Stimulated activated effector memory CD8-positive, alpha-beta T cell treated with anti-CD3 and anti-CD28 coated beads, Interleukin-12 subunit alpha, Interleukin-12 subunit beta, amount 100 ng/mL, for 72 hours (primary cell): ENCODE measurements around the gene DCN.

Experiments
- ATAC-seq: fragments of 150-1000 bp; cut with Tn5 transposase; 2 replicates; pipeline ENCODE4 v1.10.0; 2021
- DNase-seq, 2 donors: peaks; one replicate each; pipeline ENCODE4 v3.0.0; 2021 to 2022; ENCODE audit warnings: low spot score in 2 of 2
- H3K27ac Mint-ChIP-seq: one replicate; pipeline ENCODE4 v1.8.0; 2022; ENCODE audit warnings: mild to moderate bottlenecking, mixed read lengths
- H3K36me3 Mint-ChIP-seq: one replicate; pipeline ENCODE4 v1.8.0; 2022; ENCODE audit warnings: mild to moderate bottlenecking, mixed read lengths
- H3K4me1 Mint-ChIP-seq: one replicate; pipeline ENCODE4 v1.8.0; 2022; ENCODE audit warnings: mixed read lengths
- H3K4me3 Mint-ChIP-seq: one replicate; pipeline ENCODE4 v1.8.0; 2022; ENCODE audit warnings: mild to moderate bottlenecking, mixed read lengths
- H3K9me3 Mint-ChIP-seq: one replicate; pipeline ENCODE4 v1.8.0; 2022; ENCODE audit warnings: mixed read lengths

Gene DCN

DNA sequence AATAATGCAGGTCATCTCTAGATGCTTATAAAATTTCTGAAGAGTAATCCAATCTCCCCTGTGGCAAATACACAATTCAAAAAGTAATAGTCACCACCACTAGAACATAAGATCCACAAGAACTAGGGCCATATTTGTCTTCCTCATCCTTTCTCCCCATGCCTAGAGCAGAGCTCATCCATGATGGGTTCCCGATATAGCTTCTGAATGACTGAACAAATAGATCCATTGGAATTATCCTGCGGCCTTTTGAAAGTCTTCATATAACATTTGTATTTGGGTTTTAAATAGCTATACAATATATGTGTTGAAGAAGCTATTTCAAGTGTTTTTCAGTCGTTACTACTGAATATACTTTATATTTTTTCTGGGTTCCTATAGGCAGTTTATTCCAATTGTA lies 5.7 kb downstream of the DCN start:
- H3K4me3 Mint-ChIP-seq, result no peak overlapping the region
- no peak overlapping the region for H3K27ac Mint-ChIP-seq
- H3K9me3 Mint-ChIP-seq, result no peaks in the 10 kb centered on the region
- H3K36me3 Mint-ChIP-seq, result no peaks in the 10 kb centered on the region
- no peaks in the 10 kb centered on the region for H3K4me1 Mint-ChIP-seq
- ATAC-seq, result no peak
- DNase-seq, result no peak

- Mint-ChIP-seq H3K9me3 (no peaks in the 10 kb centered on the region), H3K36me3 (no peaks in the 10 kb centered on the region), H3K27ac (no peak overlapping the region), H3K4me1 (no peaks in the 10 kb centered on the region), H3K4me3 (no peak overlapping the region)
- no peak for DNase-seq
- ATAC-seq, result no peak
Measured at GRCh38 chr12:91176358-91176757, 6.3 kb downstream of the DCN start.

GRCh38 chr12:91173124-91173523 lies 9.5 kb downstream of the DCN start:
- peaks cover 2% of the 10 kb centered on the region for H3K9me3 Mint-ChIP-seq
- no peaks in the 10 kb centered on the region for H3K4me1 Mint-ChIP-seq
- no peak overlapping the region for H3K27ac Mint-ChIP-seq
- no peak for ATAC-seq
- H3K36me3 Mint-ChIP-seq, result no peaks in the 10 kb centered on the region
- DNase-seq, result no peak
- H3K4me3 Mint-ChIP-seq, result no peak overlapping the region

DNA sequence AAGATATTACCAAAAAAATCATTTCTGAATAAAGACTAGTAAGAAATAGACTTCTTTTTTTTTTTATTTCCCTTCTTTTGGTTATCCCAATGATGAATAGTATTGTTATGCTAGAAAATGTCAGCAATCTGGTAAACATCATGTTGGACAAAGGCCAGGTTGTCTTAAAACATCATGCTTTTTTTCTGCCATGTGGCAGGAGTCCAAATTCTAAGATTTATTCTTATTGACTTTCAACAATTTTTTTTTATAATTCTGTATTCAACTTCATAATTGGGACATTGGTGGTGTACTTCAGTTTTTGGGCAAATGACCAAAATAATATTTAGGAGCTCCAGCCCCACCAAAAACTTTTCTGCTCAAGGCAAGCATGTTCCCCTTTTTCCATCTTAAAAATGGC lies 10.5 kb downstream of the DCN start:
- H3K9me3 Mint-ChIP-seq, result peaks cover 2% of the 10 kb centered on the region
- ATAC-seq (no peak), DNase-seq (no peak)
- no peak overlapping the region for H3K27ac Mint-ChIP-seq
- no peaks in the 10 kb centered on the region for H3K4me1 Mint-ChIP-seq
- H3K36me3 Mint-ChIP-seq, result no peaks in the 10 kb centered on the region
- H3K4me3 Mint-ChIP-seq, result no peak overlapping the region

DNA sequence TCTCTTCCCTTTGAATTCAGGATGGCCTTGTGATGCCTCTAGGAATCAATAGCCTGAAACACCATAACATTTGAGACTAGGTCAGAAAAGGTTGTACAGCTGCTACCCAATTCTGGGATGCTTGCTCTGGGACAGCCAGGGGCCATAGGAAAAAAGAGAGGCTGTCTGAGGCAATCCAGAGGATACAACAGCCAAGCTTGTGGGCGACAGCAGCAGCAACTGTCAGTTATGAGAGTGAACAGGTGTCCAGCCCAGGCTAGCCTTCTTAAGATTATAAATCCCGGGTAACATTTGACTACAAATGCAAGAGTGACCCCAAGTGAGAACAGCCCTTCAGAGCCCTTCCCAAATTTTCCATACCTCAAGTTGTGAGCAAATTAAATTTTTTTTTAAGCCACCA lies 11.1 kb downstream of the DCN start:
- ATAC-seq (no peak), DNase-seq (no peak)
- Mint-ChIP-seq H3K4me3 (no peak overlapping the region), H3K9me3 (peaks cover 2% of the 10 kb centered on the region), H3K4me1 (no peaks in the 10 kb centered on the region), H3K36me3 (no peaks in the 10 kb centered on the region), H3K27ac (no peak overlapping the region)

- Mint-ChIP-seq H3K9me3 (peaks cover under 1% of the 10 kb centered on the region), H3K36me3 (no peaks in the 10 kb centered on the region), H3K4me3 (no peak overlapping the region), H3K4me1 (no peaks in the 10 kb centered on the region), H3K27ac (no peak overlapping the region)
- ATAC-seq (no peak), DNase-seq (no peak)
Measured at GRCh38 chr12:91163116-91163515, 19.5 kb downstream of the DCN start.

DNA sequence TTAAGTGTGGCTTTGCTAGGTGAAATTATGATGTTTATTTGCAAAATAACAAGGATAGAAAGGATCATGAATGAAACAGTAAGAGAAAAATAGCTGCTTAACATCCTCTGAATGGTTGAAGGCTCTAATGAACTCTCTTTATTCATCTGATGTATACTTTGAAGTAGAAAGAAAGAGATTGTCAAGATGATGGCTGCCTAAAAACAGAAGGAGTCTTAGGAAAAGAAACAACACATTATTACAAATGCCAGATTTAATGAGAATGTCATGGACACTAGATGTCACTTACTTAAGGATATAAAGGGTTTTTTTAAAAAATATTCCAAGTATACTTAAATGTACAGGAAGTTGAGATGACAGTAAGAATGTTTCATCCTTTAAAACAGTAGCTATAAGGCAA lies 21.6 kb downstream of the DCN start:
- Mint-ChIP-seq H3K4me3 (no peak overlapping the region), H3K36me3 (no peaks in the 10 kb centered on the region), H3K9me3 (no peaks in the 10 kb centered on the region), H3K27ac (no peak overlapping the region), H3K4me1 (no peaks in the 10 kb centered on the region)
- no peak for DNase-seq
- ATAC-seq, result no peak

- H3K4me3 Mint-ChIP-seq, result no peak overlapping the region
- no peaks in the 10 kb centered on the region for H3K4me1 Mint-ChIP-seq
- no peaks in the 10 kb centered on the region for H3K36me3 Mint-ChIP-seq
- no peak overlapping the region for H3K27ac Mint-ChIP-seq
- peak; percentile 21 for ATAC-seq
- no peak for DNase-seq
- H3K9me3 Mint-ChIP-seq, result no peaks in the 10 kb centered on the region
Measured at GRCh38 chr12:91155990-91156389, 26.6 kb downstream of the DCN start.

GRCh38 chr12:91154131-91154530 lies 28.5 kb downstream of the DCN start:
- H3K4me3 Mint-ChIP-seq, result no peak overlapping the region
- no peaks in the 10 kb centered on the region for H3K9me3 Mint-ChIP-seq
- DNase-seq (no peak), ATAC-seq (no peak)
- no peak overlapping the region for H3K27ac Mint-ChIP-seq
- H3K4me1 Mint-ChIP-seq, result no peaks in the 10 kb centered on the region
- H3K36me3 Mint-ChIP-seq, result no peaks in the 10 kb centered on the region

- Mint-ChIP-seq H3K36me3 (no peaks in the 10 kb centered on the region), H3K4me1 (no peaks in the 10 kb centered on the region), H3K9me3 (no peaks in the 10 kb centered on the region), H3K27ac (no peak overlapping the region), H3K4me3 (no peak overlapping the region)
- DNase-seq (no peak), ATAC-seq (peak; percentile 51)
Measured at GRCh38 chr12:91144053-91144452, 38.6 kb downstream of the DCN start.

- DNase-seq (no peak), ATAC-seq (no peak)
- no peaks in the 10 kb centered on the region for H3K36me3 Mint-ChIP-seq
- no peak overlapping the region for H3K4me3 Mint-ChIP-seq
- no peaks in the 10 kb centered on the region for H3K4me1 Mint-ChIP-seq
- no peaks in the 10 kb centered on the region for H3K9me3 Mint-ChIP-seq
- no peak overlapping the region for H3K27ac Mint-ChIP-seq
Measured at GRCh38 chr12:91143206-91143605, 39.4 kb downstream of the DCN start.

GRCh38 chr12:91142221-91142631 lies 40.4 kb downstream of the DCN start:
- H3K4me1 Mint-ChIP-seq, result no peaks in the 10 kb centered on the region

DNA sequence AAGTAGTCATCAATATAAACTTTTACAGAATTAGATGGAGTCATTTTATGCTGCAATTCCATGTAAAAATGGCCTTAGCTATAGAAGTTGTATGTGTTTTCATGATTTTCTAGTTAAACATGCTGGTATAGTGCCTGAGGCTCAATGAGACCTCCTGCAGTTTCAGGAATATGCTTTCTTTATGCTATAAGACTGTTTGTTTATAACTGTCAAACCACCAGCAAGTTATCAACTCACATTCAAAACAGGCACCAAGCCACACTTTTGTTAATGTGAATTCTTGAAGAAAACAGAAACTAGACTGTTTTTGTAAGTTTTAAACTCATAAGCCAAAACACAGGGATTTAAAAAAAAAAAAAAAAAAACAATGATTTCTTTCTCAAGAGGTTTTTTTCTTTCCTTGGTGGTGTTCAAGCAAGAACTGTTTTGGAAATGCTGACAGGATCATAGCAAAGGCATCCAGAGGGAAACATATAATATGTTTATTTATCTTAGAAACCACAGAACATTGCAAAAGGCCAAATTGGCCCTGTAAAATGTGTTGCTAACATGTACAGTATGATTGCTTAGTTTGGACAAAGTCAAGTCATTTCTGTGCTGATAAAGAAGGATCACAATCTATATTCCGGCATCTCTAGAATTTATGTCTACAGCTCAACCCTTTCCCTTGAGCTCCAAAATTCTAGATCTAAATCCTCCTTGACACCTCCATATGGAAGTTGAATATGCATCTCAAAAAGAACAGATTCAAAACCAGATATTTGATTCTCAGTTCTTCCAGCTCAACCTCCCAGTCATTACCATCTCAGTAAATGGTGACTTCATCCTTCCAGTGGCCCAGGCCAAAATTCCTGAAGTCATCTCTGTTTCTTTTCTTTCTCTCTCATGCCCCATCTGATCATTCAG lies 42.3 kb downstream of the DCN start:
- ATAC-seq, result no peak
- peaks cover 1% of the 10 kb centered on the region for H3K9me3 Mint-ChIP-seq
- no peak for DNase-seq
- no peaks in the 10 kb centered on the region for H3K4me1 Mint-ChIP-seq
- H3K36me3 Mint-ChIP-seq, result no peaks in the 10 kb centered on the region
- H3K4me3 Mint-ChIP-seq, result no peak overlapping the region
- H3K27ac Mint-ChIP-seq, result no peak overlapping the region

More at GRCh38 chr12:91142221-91142631, 40.4 kb downstream of the DCN start:
- Mint-ChIP-seq H3K27ac (no peak overlapping the region), H3K36me3 (no peaks in the 10 kb centered on the region), H3K9me3 (no peaks in the 10 kb centered on the region), H3K4me3 (no peak overlapping the region)
- DNase-seq (no peak), ATAC-seq (no peak)

GRCh38 chr12:91139286-91139685 lies 43.3 kb downstream of the DCN start:
- DNase-seq (no peak), ATAC-seq (no peak)
- H3K4me3 Mint-ChIP-seq, result no peak overlapping the region
- H3K36me3 Mint-ChIP-seq, result no peaks in the 10 kb centered on the region
- no peaks in the 10 kb centered on the region for H3K4me1 Mint-ChIP-seq
- peaks cover 3% of the 10 kb centered on the region for H3K9me3 Mint-ChIP-seq
- H3K27ac Mint-ChIP-seq, result no peak overlapping the region

GRCh38 chr12:91138337-91138920 lies 44.2 kb downstream of the DCN start:
- H3K36me3 Mint-ChIP-seq, result no peaks in the 10 kb centered on the region
- ATAC-seq (no peak), DNase-seq (no peak)
- H3K4me3 Mint-ChIP-seq, result no peak overlapping the region
- H3K9me3 Mint-ChIP-seq, result peaks cover 3% of the 10 kb centered on the region
- H3K4me1 Mint-ChIP-seq, result no peaks in the 10 kb centered on the region
- H3K27ac Mint-ChIP-seq, result no peak overlapping the region

DNA sequence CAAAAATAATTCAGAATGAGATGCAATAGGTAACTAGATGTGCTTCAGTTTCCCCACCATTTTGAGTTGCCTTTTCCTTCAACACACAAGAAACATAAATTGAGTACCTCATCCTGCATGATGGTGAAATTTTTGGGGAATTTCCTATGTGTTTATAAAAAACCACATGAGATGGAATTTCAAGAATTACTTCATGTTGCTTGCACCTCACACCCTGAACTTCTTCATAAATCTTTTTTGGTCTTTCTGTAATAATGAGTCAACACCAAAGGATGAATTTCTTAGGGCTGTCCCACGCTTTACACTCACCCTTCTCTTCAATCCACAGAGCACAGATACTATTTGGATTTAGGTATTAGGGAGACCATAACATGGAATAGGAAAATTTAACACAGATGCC lies 48.7 kb downstream of the DCN start:
- ATAC-seq (no peak), DNase-seq (no peak)
- Mint-ChIP-seq H3K9me3 (peaks cover 8% of the 10 kb centered on the region), H3K27ac (no peak overlapping the region), H3K36me3 (no peaks in the 10 kb centered on the region), H3K4me3 (no peak overlapping the region), H3K4me1 (no peaks in the 10 kb centered on the region)
